Cardiac septum (tissue), 1 donor: ENCODE measurements around the gene LUZP1. TPM values are rescaled to one million over a fixed set of nuclear protein-coding genes. Genes with fewer than 3 reads are reported as not detected.

Experiments used
- DNase-seq: peaks from one replicate; pipeline ENCODE4 v3.0.0-alpha.2; 2020; ENCODE audit warnings: low spot score
- intact Hi-C: fragments of 100-400 bp; cut with DNase I; formaldehyde crosslinking; loops from one replicate; pipeline ENCODE4 v1.14.0; 2022
- total RNA-seq: library from RNA; stranded (reverse); fragmentation: NEBNext Ultra II Directional; extraction: Animal tissue kit (Norgen Biotek cat#: 25700); gene quantifications from one replicate; pipeline ENCODE4 v1.2.1, GENCODE V29; 2021
- donor health status: DM: no; HTN: no; CAD: no.

The LUZP1 gene
- total RNA-seq, 1 donor from 2014 or later = 46.5 TPM

- intact Hi-C loops = no loop called here
- no peak for DNase-seq
These were observed 68.4 kb downstream of the LUZP1 start for GRCh38 chr1:23100074-23100748.

DNA sequence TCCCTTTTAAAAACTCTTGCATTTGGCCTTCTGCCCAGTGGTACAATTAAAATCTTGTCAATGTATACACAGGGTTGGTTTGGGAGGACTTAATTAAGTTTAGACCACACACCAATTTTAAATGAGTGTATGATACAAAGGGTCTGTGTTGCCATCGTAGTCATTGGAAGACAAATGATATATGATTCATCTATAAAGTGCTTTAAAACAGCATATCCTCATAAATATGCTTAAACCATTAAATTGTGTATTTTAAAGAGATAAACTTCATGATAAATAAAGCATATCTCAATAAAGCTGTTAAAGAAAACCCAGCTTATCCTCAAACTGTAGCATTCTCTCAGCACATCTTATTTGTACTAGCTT lies 69.5 kb downstream of the LUZP1 start:
- no peak for DNase-seq
- intact Hi-C loops = loop anchor here (10.0 kb wide), 1 partner anchor 176 kb away; no protein-coding TSS in a partner anchor

GRCh38 chr1:23098463-23099170 lies 70.0 kb downstream of the LUZP1 start:
- intact Hi-C loops = loop anchor here (1.0 to 10.0 kb wide), 2 partner anchors 86 to 176 kb away; no protein-coding TSS in a partner anchor
- DNase-seq = no peak

DNA sequence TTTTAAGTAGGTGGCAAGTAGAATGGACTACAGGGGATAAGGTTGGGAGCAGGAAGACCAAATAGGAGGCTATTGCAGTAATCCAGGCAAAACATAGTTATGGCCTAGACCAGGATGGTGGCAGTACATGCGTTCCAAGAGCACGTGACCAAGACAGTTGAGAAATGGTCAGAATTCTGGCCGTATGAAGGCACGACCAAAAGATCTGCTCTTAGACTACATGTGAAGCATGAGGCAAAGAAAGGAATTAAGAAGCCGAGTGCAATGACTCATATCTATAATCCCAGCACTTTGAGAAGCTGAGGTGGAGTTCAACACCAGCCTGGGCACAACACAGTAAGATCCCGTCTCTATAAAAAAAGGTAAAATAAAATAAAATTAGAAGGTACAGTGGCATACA lies 71.3 kb downstream of the LUZP1 start:
- no peak for DNase-seq
- intact Hi-C loops = loop anchor here (10.0 kb wide), 1 partner anchor 177 kb away; no protein-coding TSS in a partner anchor

- intact Hi-C loops = loop anchor here (10.0 kb wide), 1 partner anchor 182 kb away; no protein-coding TSS in a partner anchor
- no peak for DNase-seq
These were observed 76.2 kb downstream of the LUZP1 start for GRCh38 chr1:23092447-23092846.

DNA sequence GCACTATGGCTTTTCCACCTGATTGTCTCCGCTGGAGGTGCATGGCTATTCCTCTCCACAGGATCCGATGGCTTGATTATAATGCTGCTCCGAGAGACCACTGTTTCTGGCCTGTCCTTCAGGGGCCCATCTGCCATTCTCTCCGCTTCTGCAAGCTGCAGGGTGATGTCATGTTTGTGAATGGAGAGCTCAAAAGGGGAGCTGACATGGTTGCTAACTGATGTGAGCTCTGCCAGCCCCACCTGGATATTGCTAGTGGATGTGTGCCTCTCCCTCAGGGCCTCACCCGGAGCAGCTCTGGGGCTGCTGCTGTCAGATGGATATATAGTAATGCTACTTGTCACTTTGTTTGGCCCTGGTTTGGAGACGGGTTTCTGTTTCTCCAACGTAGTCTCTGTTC lies 77.1 kb downstream of the LUZP1 start:
- no peak for DNase-seq
- intact Hi-C loops = loop anchor here (10.0 kb wide), 1 partner anchor 183 kb away; no protein-coding TSS in a partner anchor

DNA sequence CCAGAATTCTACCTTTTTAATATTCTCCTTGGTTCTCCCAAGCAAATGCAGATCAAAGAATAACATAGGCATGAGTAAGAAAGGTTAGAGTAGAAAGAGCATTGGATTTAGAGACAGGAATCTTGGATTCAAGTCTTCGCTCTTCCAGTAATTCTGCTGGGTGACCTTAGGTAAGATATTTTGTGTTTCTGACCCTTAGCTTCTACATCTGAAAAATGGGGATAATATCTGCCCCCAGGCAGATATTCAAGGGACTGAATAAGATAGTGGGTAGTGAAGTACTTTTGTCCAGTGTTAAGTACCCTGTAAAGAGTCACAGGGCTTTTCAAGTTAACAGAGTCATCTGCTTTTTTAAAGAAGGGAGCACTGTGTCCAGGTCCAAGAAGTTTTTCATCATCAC lies 78.6 kb downstream of the LUZP1 start:
- intact Hi-C loops = loop anchor here (10.0 kb wide), 1 partner anchor 185 kb away; no protein-coding TSS in a partner anchor
- DNase-seq = no peak

GRCh38 chr1:23088027-23088426 lies 80.6 kb downstream of the LUZP1 start:
- DNase-seq = no peak
- intact Hi-C loops = loop anchor here (10.0 kb wide), 1 partner anchor 113 kb away; the partner anchor contains the start of gene LACTBL1

DNA sequence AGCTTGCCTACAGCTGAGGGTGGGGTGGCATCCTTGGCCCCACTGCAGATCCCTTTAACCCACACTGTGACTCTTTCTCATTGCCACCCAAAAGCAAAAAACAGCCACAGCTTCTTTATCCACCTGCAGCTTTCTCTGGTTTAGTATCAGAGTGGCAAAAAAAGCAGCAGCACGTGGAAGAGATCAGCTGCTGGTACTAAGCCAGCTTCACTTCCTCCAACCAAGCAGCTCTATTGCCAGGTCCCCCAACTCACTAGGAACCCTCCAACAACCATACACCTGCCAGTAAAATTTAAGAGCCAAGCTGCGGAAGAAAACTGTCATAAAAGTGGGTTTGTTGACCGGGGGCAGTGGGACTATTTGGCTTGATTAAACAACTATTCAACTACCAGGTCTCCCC lies 83.0 kb downstream of the LUZP1 start:
- intact Hi-C loops = loop anchor here (10.0 kb wide), 1 partner anchor 111 kb away; the partner anchor contains the start of gene LACTBL1
- no peak for DNase-seq

- DNase-seq = no peak
- intact Hi-C loops = loop anchor here (10.0 kb wide), 1 partner anchor 110 kb away; the partner anchor contains the start of gene LACTBL1
These were observed 83.8 kb downstream of the LUZP1 start for GRCh38 chr1:23084880-23085279.

DNA sequence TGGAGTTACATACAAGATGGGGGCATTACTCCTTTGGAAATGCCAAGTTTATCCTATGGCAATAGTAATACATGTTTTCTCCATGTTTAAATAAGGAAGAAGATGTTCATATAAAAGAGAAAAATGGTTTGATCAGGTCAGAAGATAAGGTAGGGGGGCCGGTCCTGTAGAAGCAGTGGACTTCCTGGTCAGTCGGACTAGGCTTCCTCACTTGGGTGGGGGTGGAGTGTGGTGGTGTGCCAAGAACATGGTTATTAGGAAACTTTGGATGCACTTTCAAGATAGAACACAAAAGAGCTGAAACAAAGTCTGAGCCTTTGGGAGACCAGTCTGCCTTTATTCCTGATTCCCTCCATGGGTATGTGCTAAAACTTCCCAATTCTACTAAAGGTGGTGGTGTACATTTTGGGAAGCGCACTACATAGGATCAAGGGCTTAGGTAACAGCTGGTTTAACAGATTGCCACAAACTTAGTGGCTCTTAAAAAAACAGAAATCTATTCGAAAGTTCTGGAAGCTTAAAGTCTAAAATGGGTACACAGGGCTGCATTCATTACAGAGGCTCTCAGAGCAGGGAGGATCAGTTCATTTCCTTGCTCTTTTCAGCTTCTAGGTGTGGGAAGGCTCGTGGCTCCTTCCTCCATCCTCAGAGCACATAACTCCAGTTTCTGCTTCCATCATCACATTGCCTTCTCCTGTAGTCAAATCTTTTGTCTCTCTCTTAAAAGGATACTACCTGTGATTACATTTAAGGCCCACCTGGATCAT lies 84.8 kb downstream of the LUZP1 start:
- DNase-seq = no peak
- intact Hi-C loops = loop anchor here (10.0 kb wide), 1 partner anchor 109 kb away; the partner anchor contains the start of gene LACTBL1

DNA sequence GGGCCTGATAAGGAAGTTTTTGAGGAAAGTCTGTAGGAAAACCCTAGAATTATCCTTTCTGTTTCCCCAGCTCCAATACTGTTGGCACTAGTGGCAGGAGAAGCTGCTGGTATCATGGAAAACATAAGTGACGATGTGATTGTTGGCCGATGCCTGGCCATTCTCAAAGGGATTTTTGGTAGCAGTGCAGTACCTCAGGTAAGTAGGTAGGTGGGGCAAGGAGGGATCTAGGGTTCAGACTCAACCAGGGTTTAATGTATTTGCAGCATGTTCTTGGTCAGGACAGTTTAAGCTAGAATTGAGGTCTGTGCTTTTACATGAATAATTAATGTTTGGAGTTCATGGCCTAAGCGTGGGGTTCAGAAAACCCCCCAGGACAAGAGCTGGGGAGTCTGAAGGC lies 87.3 kb downstream of the LUZP1 start:
- no peak for DNase-seq
- intact Hi-C loops = loop anchor here (10.0 kb wide), 1 partner anchor 107 kb away; the partner anchor contains the start of gene LACTBL1

DNA sequence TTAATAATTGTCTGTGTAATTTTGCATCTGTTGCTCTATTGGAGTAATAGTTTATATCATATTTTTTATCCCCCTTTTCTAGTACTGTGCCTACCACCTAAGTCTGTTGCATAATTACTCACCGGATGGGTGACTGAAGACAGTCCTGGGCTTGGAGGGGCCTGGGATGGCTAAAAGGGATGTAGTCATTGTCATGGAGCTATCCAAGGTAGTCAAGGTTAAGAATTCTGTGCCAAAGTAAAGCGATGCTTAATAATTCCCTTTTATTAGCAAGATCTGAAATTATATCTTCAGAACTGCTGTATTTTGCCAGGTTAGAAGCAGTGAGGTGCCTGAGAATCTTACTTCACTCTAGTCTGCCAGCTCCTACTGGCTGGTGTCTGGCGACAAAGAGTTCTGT lies 87.8 kb downstream of the LUZP1 start:
- intact Hi-C loops = loop anchor here (10.0 kb wide), 1 partner anchor 106 kb away; the partner anchor contains the start of gene LACTBL1
- no peak for DNase-seq

GRCh38 chr1:23079025-23079424 lies 89.6 kb downstream of the LUZP1 start:
- intact Hi-C loops = no loop called here
- no peak for DNase-seq

DNA sequence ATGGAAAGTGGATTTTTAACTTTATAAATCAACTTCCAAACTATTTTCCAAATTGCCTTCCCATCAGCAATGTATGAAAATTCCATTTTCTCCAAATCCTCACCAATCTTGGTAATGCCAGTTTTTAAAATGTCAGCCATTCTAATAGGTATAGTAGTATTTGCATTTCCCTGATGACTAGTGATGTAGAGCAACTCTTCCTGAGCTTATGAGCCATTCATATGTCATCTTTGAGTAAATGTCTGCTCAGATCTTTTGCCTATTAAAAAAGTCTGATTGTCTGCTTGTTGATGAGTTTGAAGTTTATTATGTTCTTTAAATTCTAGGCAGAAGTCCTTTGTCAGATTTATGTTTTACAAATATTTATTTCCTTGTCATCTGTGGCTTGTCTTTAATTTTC lies 94.6 kb downstream of the LUZP1 start:
- intact Hi-C loops = no loop called here
- no peak for DNase-seq

- intact Hi-C loops = no loop called here
- no peak for DNase-seq
These were observed 99.0 kb downstream of the LUZP1 start for GRCh38 chr1:23069675-23070074.

GRCh38 chr1:23069149-23069548 lies 99.5 kb downstream of the LUZP1 start:
- intact Hi-C loops = no loop called here
- DNase-seq = no peak

DNA sequence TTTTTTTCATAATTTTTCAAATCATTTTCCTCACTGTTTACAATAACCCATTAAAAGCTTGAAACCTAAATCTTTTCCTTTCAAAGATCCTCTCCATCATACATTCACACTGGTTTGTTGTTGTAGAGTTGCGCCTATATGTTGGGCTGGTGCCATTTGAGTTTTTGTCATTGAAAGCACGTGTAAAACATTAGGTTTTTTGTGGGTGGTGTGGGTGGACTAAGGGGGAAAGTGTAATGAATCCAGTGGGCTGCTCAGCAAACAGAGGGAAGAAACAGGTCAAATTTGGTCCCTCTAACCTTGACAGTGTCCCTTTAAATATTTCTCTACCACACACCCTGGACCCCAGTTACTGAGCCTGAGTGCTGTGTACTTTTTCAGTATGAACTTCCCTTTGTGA lies 102.6 kb downstream of the LUZP1 start:
- DNase-seq = no peak

GRCh38 chr1:23065385-23065784 lies 103.3 kb downstream of the LUZP1 start:
- intact Hi-C loops = no loop called here
- DNase-seq = no peak

More for the DNA sequence above, 102.6 kb downstream of the LUZP1 start:
- intact Hi-C loops = no loop called here

DNA sequence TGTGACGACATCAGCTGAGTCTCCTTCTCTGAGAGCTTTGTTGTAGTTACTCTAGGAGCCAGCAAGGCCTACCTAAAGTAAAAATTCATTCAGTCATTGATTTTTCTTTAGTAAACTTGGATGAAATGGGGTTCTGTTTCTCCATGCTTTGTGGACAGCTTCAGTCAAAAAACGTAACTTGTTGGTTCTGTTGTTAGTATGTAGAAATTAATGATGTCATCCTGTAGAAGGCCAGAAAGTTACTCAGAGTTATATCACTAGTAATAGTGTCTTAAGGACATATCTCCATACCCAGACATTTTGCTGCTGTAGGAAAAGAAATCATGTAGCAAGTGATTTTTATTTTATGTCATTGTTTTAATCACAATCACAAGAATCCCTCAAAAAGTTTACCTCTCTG lies 106.4 kb downstream of the LUZP1 start:
- intact Hi-C loops = no loop called here
- no peak for DNase-seq
